ENCODE results near the gene DNAH9.
A peak's percentile ranks its signal among the peaks of the same experiment; 100 is the strongest.

Gene DNAH9

DNA sequence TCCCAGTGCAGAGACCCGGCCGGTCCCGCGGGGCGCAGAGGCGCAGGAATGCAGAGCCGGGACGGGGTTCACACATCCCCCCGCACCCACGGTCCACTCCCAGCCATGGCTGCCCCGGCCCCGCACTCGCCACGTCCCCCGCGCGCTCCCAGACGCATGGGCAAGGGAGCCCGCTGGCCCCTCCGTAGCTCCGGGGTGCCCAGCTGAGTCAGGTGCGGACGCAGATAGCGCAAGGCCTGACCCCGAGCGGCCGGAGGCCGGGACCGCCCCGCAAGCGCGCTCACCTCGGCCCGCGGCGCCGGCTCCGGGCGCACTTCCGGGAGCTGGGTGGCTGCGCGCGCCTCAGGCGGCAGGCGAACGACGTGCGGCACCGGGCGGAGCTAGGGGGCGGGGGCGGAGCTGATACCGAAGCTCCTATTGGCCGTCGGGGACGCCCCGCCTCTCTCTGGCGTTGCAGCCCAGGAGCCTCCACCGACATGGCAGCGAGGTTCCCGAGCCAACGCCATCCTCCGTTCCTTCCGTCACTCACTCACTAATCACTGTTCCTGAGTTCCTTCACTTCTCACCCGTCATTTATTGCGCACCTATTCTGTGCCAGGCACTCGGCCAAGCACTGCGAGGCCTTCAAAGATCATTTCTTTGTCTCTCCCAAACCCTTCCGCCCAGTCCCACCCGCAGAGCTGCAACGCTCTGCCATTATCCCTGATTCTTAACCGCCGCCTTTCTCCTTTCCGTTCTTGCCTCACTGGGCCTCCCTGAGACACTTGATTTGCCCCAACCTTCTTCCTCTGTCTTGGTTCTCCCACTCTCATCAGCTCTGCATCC lies 399.1 kb downstream of the DNAH9 start, which contains the start of gene ZNF18:
ZNF18 (minus strand) TSS at position 329 of the 825 bp plus-strand sequence. CDS start 4,646 bp downstream, outside the sequence.
- peak; percentile 88 to 93 (median 92) for DNase-seq

DNA sequence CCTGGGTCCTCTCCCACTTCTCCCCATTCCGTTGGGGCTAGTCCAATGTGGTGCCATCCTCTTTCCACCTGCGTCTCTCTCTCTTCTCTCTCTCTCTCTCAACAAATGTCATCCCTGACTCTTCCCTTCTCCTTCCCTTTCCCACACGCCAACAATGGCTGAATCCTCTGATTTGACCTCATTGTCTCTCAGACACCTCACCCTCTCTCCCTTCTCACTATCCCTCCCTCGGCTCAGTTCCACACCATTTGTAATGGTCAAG lies 399.6 kb downstream of the DNAH9 start:
- DNase-seq: no peak

DNA sequence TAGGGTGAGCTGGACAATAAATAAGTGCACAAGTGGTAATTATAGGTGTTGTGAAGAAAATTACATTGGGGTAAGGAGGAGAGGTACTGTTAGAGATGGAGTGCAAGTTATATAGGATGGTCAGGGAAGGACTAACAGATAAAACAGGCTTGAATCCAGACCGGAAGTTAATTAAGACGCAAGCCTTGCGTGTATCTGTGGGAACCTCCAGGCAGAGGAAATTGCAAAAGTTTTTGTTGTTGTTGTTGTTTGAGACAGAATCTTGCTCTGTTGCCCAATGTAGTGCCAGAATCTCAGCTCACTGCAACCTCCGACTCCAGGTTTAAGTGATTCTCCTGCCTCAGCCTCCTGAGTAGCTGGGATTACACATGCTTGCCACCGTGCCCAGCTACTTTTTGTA lies 401.4 kb downstream of the DNAH9 start:
- no peak for DNase-seq

DNA sequence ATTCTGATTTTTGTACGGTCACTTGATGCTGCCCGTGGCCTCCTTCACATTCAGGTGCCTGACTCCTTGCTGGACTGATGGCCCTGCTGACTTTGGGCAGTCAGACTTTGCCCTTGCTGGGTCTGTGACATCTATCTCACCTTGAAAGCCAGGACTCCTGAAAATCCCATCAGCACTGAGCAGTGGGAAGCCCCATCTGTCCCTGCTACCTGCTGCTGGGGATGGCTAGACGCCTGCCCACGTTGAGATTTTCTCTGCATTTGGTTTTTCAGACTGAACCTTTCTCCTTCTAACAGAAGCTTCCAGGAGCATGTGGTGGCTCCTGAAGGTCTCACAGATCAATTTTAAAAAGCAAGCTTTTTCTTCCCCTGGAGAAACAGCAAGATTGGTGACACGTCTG lies 409.2 kb downstream of the DNAH9 start:
- DNase-seq: no peak
